ENCODE measurements around the gene ZNF431. TPM values are rescaled to one million over a fixed set of nuclear protein-coding genes. Genes with fewer than 3 reads are reported as not detected.

The ZNF431 gene
- total RNA-seq, 2 donors from 2014 or later: 7.4 to 12.0 TPM

- Histone ChIP-seq H3K36me3 (no peaks in the 10 kb centered on the region), H3K27me3 (no peaks in the 10 kb centered on the region), H3K27ac (no peak overlapping the region), H3K9ac (ENCODE audit: low read depth in 2 of 2, low read length in 2 of 2) (no peak overlapping the region), H3K4me1 (no peaks in the 10 kb centered on the region), H3K4me3 (no peak overlapping the region), H3K9me3 (no peaks in the 10 kb centered on the region)
- no peak for DNase-seq
- TF ChIP-seq CTCF (IDR thresholded peaks at IDR 0.05): no peak
- intact Hi-C loops (cut with DNase I): no loop called here
These were observed 14.8 kb upstream of the ZNF431 start for GRCh38 chr19:21127001-21127400.

- no peak for TF ChIP-seq CTCF (IDR thresholded peaks at IDR 0.05)
- no peak overlapping the region for H3K4me3 ChIP-seq
- H3K36me3 ChIP-seq: no peaks in the 10 kb centered on the region
- H3K9me3 ChIP-seq: no peaks in the 10 kb centered on the region
- H3K27me3 ChIP-seq: no peaks in the 10 kb centered on the region
- H3K9ac ChIP-seq (ENCODE audit: low read depth in 2 of 2, low read length in 2 of 2): no peak overlapping the region
- intact Hi-C loops (cut with DNase I): no loop called here
- no peak overlapping the region for H3K27ac ChIP-seq
- no peaks in the 10 kb centered on the region for H3K4me1 ChIP-seq
- DNase-seq: no peak
These were observed 13.9 kb upstream of the ZNF431 start for GRCh38 chr19:21127898-21128297.

- no peaks in the 10 kb centered on the region for H3K4me1 ChIP-seq
- no peaks in the 10 kb centered on the region for H3K9me3 ChIP-seq
- no peaks in the 10 kb centered on the region for H3K27me3 ChIP-seq
- H3K9ac ChIP-seq (ENCODE audit: low read depth in 2 of 2, low read length in 2 of 2): no peak overlapping the region
- DNase-seq: no peak
- no peaks in the 10 kb centered on the region for H3K36me3 ChIP-seq
- intact Hi-C loops (cut with DNase I): no loop called here
- TF ChIP-seq CTCF (IDR thresholded peaks at IDR 0.05): no peak
- no peak overlapping the region for H3K4me3 ChIP-seq
- no peak overlapping the region for H3K27ac ChIP-seq
These were observed 12.7 kb upstream of the ZNF431 start for GRCh38 chr19:21128901-21129698.

GRCh38 chr19:21130097-21130775, 11.6 kb upstream of the ZNF431 start:
- TF ChIP-seq CTCF (IDR thresholded peaks at IDR 0.05): no peak
- H3K27ac ChIP-seq: no peak overlapping the region
- no peaks in the 10 kb centered on the region for H3K4me1 ChIP-seq
- H3K9ac ChIP-seq (ENCODE audit: low read depth in 2 of 2, low read length in 2 of 2): no peak overlapping the region
- no peak overlapping the region for H3K4me3 ChIP-seq
- H3K9me3 ChIP-seq: no peaks in the 10 kb centered on the region
- DNase-seq: no peak
- intact Hi-C loops (cut with DNase I): no loop called here
- H3K27me3 ChIP-seq: no peaks in the 10 kb centered on the region
- H3K36me3 ChIP-seq: no peaks in the 10 kb centered on the region

GRCh38 chr19:21133633-21134032, 8.2 kb upstream of the ZNF431 start:
- Histone ChIP-seq H3K9me3 (no peaks in the 10 kb centered on the region), H3K9ac (ENCODE audit: low read depth in 2 of 2, low read length in 2 of 2) (no peak overlapping the region), H3K27me3 (no peaks in the 10 kb centered on the region), H3K4me3 (no peak overlapping the region), H3K27ac (no peak overlapping the region), H3K36me3 (no peaks in the 10 kb centered on the region), H3K4me1 (no peaks in the 10 kb centered on the region)
- intact Hi-C loops (cut with DNase I): no loop called here
- no peak for DNase-seq
- no peak for TF ChIP-seq CTCF (IDR thresholded peaks at IDR 0.05)

Measured in colonic mucosa (tissue), 4 donors.